Esophagus muscularis mucosa (tissue), 4 donors: Measurements from ENCODE around the gene NRIP1. TPM values are rescaled to one million over a fixed set of nuclear protein-coding genes. Genes with fewer than 3 reads are reported as not detected.
A peak's percentile ranks its signal among the peaks of the same experiment; 100 is the strongest.

Experiments
- DNase-seq: peaks from one replicate; pipeline ENCODE4 v3.0.0-alpha.2; 2017; ENCODE audit errors: extremely low spot score
- H3K27ac ChIP-seq, 4 donors: fragments of 200-600 bp; sonication (generic); replicated peaks in 1 of 4; 1 replicate in 3 of 4; 2 replicates in 1 of 4; pipeline ENCODE4 v1.5.1; 2016 to 2019; ENCODE audit warnings: mild to moderate bottlenecking in 1 of 4
- H3K27me3 ChIP-seq, 4 donors: fragments of 200-600 bp; sonication (generic); one replicate each; pipeline versions ENCODE4 v1.5.1 to v1.6.0; 2016 to 2019
- H3K36me3 ChIP-seq, 4 donors: fragments of 200-600 bp; sonication (generic); one replicate each; pipeline ENCODE4 v1.5.1; 2016 to 2019
- H3K4me1 ChIP-seq, 4 donors: fragments of 200-600 bp; sonication (generic); one replicate each; pipeline ENCODE4 v1.5.1; 2016 to 2019
- H3K4me3 ChIP-seq, 4 donors: fragments of 200-600 bp; sonication (generic); 1 replicate in 2 of 4; 2 replicates in 2 of 4; pipeline ENCODE4 v1.5.1; 2016 to 2019; ENCODE audit warnings: mild to moderate bottlenecking in 4 of 4, moderate library complexity in 1 of 4
- H3K9me3 ChIP-seq, 4 donors: fragments of 200-600 bp; sonication (generic); 1 replicate in 3 of 4; 2 replicates in 1 of 4; pipeline ENCODE4 v1.5.1; 2016 to 2019
- EP300 ChIP-seq: sonication (generic); formaldehyde crosslinking; IDR thresholded peaks from one replicate; pipeline ENCODE4 v1.6.1; 2017; ENCODE audit warnings: antibody characterized with exemption
- POLR2A ChIP-seq: fragments of 450-650 bp; IDR thresholded peaks from one replicate; pipeline ENCODE4 v1.6.1; 2017; ENCODE audit warnings: antibody characterized with exemption, moderate library complexity, mild to moderate bottlenecking, low read depth
- POLR2AphosphoS5 ChIP-seq, 2 donors: sonication (generic); formaldehyde crosslinking; IDR thresholded peaks; one replicate each; pipeline ENCODE4 v1.6.1; 2017; ENCODE audit warnings: antibody characterized with exemption in 2 of 2
- WGBS: methylation state at CpG from one replicate; pipeline ENCODE4 v1.1.5; 2018; 5-methylcytosine and 5-hydroxymethylcytosine counted together
- intact Hi-C: fragments of 100-400 bp; cut with DNase I; formaldehyde crosslinking; loops from one replicate; pipeline ENCODE4 v1.15.1; 2023
- total RNA-seq, 4 donors: library from RNA; depleted of rRNA; stranded (reverse); fragments of >200 nt; gene quantifications; one replicate each; pipeline versions ENCODE4 v1.1.0 to v1.2.1, GENCODE V29; 2016
- TF ChIP-seq, protein P1 (sequence below), 3 experiments: fragments of 200-600 bp in 2 of 3; fragments of 450-650 bp in 1 of 3; sonication (generic) in 2 of 3; IDR thresholded peaks; one replicate each; pipeline ENCODE4 v1.5.1; 2017 to 2019; ENCODE audit warnings: antibody characterized with exemption in 3 of 3, mild to moderate bottlenecking in 2 of 3, moderate library complexity in 1 of 3

Gene NRIP1
- total RNA-seq, 4 donors from 2014 or later = 21.7 to 33.3 (median 28.5) TPM

DNA sequence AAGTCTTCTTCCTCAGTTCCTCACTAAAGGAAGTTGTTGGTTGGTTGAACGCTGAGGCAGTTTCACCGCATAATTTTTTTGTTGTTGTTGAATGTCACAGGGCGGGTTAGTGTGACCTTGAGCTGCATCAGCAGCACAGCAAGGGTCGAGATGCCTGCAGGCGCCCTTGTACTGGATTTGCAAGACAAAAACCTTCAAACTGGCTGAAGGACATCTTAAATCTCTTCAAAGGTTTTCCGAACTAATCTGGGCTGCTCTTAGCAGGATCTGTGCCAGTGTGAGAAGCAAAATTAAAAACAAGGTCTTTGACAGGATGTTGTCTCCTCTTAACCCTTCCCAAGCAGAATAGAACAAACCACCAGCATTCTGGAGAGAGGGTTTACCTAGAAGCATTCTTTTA lies 59.4 kb downstream of the NRIP1 start:
- WGBS = 24% methylated on average over 6 of the region's 6 CpGs
- peak overlapping the region; percentile 6 to 62 (median 42) for H3K27ac ChIP-seq
- H3K36me3 ChIP-seq = no peaks in the 10 kb centered on the region
- H3K4me3 ChIP-seq = peak overlapping the region; percentile 19 to 38 (median 29)
- TF ChIP-seq, protein P1, sequence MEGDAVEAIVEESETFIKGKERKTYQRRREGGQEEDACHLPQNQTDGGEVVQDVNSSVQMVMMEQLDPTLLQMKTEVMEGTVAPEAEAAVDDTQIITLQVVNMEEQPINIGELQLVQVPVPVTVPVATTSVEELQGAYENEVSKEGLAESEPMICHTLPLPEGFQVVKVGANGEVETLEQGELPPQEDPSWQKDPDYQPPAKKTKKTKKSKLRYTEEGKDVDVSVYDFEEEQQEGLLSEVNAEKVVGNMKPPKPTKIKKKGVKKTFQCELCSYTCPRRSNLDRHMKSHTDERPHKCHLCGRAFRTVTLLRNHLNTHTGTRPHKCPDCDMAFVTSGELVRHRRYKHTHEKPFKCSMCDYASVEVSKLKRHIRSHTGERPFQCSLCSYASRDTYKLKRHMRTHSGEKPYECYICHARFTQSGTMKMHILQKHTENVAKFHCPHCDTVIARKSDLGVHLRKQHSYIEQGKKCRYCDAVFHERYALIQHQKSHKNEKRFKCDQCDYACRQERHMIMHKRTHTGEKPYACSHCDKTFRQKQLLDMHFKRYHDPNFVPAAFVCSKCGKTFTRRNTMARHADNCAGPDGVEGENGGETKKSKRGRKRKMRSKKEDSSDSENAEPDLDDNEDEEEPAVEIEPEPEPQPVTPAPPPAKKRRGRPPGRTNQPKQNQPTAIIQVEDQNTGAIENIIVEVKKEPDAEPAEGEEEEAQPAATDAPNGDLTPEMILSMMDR (IDR thresholded peaks at IDR 0.05) = no peak
- TF ChIP-seq EP300 (no peak), POLR2A (no peak), POLR2AphosphoS5 (IDR thresholded peaks at IDR 0.05) (no peak)
- H3K9me3 ChIP-seq = no peaks in the 10 kb centered on the region
- intact Hi-C loops = no loop called here
- H3K27me3 ChIP-seq = no peaks in the 10 kb centered on the region
- no peak for DNase-seq
- peaks cover 26 to 55% (median 53%) of the 10 kb centered on the region in 4 donors for H3K4me1 ChIP-seq

DNA sequence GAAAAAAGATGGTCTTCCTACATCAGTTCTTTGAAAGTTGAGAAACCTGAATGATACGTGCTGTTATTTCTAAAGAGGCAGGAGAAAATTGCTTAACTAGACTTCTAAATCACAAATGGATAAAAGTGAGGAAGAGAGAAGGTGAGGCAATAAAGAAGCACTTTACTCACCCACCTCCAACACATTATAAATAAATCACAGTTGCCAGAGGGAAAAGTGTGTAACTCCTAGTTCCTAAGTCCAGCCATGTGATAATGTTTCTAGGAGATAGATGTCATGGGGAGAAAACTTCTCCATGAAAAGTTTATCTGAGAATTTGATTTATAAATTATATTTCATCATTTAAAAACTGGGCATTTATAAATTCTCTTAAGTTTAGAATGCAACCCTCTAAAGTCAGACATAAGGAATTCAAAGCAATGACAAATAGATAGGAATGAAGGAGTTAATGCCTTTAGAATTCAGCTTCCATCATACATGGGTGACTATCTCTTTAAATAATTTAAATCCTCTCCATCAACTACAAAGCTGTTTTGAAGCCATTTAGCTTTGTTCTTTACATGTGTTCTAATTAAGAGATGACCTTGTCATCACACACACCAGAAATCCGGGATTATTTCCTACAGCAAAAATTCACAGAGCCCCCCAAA lies 60.0 kb downstream of the NRIP1 start:
- DNase-seq = no peak
- H3K27ac ChIP-seq = peak overlapping the region; percentile 6 to 62 (median 42)
- no peak for TF ChIP-seq POLR2A
- no peak for TF ChIP-seq EP300
- TF ChIP-seq POLR2AphosphoS5 (IDR thresholded peaks at IDR 0.05) = no peak
- TF ChIP-seq, protein P1 (IDR thresholded peaks at IDR 0.05) = no peak
- peaks cover 28 to 60% (median 56%) of the 10 kb centered on the region in 4 donors for H3K4me1 ChIP-seq
- H3K9me3 ChIP-seq = no peaks in the 10 kb centered on the region
- intact Hi-C loops = no loop called here
- no peaks in the 10 kb centered on the region for H3K27me3 ChIP-seq
- peak overlapping the region; percentile 19 to 38 (median 29) for H3K4me3 ChIP-seq
- 44% methylated on average over 2 of the region's 2 CpGs for WGBS
- no peaks in the 10 kb centered on the region for H3K36me3 ChIP-seq

DNA sequence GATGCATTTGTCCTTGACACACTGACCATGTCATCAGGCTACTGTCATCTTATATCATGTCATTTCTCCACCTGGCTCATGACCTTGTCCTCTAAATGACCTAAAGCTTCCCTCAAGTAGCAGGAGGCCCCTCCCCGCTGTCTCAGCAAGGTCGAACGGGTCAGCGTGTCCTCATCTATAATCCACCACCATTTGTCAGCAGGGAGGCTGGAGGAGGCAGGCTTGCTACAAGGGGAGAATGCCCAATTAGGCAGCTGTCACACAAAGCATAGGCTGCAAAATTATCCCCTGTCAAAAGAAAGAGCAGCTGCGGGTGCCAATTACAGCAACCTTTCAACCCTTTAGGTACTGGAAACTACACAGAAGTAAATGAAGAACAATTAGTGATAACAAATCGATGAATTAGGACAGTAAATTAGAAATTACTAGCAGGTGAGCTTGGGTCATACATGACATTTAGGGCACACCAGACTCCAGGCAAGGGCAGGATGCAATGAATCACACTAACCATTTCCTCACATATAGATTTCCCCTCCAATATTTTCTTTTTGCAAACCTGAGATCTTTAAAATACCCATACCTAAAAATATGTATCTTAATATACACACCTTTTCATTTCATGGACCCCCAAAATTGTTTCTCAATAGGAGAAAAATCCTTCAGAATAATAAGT lies 61.2 kb downstream of the NRIP1 start:
- intact Hi-C loops = no loop called here
- 81% methylated on average over 3 of the region's 6 CpGs for WGBS
- Histone ChIP-seq H3K9me3 (no peaks in the 10 kb centered on the region), H3K27me3 (no peaks in the 10 kb centered on the region), H3K36me3 (no peaks in the 10 kb centered on the region), H3K4me1 (peaks cover 30 to 65% (median 58%) of the 10 kb centered on the region in 4 donors), H3K27ac (no peak overlapping the region), H3K4me3 (no peak overlapping the region)
- no peak for DNase-seq
- TF ChIP-seq POLR2A (no peak), EP300 (no peak), POLR2AphosphoS5 (IDR thresholded peaks at IDR 0.05) (no peak)
- TF ChIP-seq, protein P1 (IDR thresholded peaks at IDR 0.05) = no peak

DNA sequence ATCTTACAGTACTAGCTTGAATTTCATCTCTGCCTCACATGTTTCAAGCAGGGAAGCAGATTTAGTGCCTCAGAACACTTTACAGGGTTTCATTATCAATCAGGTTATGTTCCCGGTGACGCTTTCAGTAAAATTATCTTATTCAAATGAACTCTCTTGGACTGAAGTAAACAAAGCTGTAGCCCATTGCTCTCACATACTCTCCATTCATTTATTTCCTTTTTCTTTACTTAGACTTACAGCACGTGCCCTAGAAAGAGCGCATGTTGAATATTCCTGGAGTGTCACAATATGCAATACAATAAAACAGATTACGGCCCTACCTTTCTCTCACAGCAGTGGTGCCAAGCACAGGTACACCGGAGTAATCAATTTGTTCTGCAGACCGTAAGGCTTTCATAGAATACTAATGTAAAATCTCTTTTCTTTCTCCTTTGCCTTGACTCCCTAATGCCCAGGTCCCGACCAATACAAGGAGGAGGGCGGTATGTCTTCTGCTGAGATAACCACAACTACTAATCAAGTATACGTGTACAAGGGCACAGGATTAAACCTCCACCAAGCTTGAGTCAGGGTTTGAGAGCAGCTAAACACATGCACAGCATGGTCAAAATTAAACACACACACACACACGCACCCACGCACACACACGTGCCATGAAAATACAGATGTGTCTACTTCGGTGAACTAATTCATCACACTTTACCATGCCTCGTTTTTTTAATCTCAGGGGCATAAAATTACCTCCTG lies 62.8 kb downstream of the NRIP1 start:
- H3K27ac ChIP-seq = no peak overlapping the region

More for the DNA sequence above, 62.8 kb downstream of the NRIP1 start:
- intact Hi-C loops = no loop called here
- H3K4me1 ChIP-seq = peaks cover 27 to 65% (median 59%) of the 10 kb centered on the region in 4 donors
- no peak for TF ChIP-seq POLR2AphosphoS5 (IDR thresholded peaks at IDR 0.05)
- TF ChIP-seq POLR2A = no peak
- TF ChIP-seq EP300 = no peak
- TF ChIP-seq, protein P1 (IDR thresholded peaks at IDR 0.05) = no peak
- no peaks in the 10 kb centered on the region for H3K9me3 ChIP-seq
- H3K36me3 ChIP-seq = no peaks in the 10 kb centered on the region
- no peak for DNase-seq
- H3K4me3 ChIP-seq = no peak overlapping the region
- no peaks in the 10 kb centered on the region for H3K27me3 ChIP-seq
- WGBS = 73% methylated on average over 15 of the region's 15 CpGs
